HG03558 (cell line): Measurements from ENCODE around the gene ARHGAP27.
"Not testable (repeated sequence)": the region's sequence is repeated elsewhere in the genome, so short reads cannot be mapped to it uniquely, and the experiment has no call there.

Experiments
- ATAC-seq: cut with Tn5 transposase; IDR thresholded peaks from one replicate; pipeline ENCODE4 v1.9.1; 2021; ENCODE audit warnings: moderate number of reproducible peaks; ENCODE audit not compliant: unreplicated experiment; ENCODE audit errors: extremely low read depth

Gene ARHGAP27, protein sequence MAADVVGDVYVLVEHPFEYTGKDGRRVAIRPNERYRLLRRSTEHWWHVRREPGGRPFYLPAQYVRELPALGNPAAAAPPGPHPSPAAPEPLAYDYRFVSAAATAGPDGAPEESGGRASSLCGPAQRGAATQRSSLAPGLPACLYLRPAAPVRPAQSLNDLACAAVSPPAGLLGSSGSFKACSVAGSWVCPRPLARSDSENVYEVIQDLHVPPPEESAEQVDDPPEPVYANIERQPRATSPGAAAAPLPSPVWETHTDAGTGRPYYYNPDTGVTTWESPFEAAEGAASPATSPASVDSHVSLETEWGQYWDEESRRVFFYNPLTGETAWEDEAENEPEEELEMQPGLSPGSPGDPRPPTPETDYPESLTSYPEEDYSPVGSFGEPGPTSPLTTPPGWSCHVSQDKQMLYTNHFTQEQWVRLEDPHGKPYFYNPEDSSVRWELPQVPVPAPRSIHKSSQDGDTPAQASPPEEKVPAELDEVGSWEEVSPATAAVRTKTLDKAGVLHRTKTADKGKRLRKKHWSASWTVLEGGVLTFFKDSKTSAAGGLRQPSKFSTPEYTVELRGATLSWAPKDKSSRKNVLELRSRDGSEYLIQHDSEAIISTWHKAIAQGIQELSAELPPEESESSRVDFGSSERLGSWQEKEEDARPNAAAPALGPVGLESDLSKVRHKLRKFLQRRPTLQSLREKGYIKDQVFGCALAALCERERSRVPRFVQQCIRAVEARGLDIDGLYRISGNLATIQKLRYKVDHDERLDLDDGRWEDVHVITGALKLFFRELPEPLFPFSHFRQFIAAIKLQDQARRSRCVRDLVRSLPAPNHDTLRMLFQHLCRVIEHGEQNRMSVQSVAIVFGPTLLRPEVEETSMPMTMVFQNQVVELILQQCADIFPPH

DNA sequence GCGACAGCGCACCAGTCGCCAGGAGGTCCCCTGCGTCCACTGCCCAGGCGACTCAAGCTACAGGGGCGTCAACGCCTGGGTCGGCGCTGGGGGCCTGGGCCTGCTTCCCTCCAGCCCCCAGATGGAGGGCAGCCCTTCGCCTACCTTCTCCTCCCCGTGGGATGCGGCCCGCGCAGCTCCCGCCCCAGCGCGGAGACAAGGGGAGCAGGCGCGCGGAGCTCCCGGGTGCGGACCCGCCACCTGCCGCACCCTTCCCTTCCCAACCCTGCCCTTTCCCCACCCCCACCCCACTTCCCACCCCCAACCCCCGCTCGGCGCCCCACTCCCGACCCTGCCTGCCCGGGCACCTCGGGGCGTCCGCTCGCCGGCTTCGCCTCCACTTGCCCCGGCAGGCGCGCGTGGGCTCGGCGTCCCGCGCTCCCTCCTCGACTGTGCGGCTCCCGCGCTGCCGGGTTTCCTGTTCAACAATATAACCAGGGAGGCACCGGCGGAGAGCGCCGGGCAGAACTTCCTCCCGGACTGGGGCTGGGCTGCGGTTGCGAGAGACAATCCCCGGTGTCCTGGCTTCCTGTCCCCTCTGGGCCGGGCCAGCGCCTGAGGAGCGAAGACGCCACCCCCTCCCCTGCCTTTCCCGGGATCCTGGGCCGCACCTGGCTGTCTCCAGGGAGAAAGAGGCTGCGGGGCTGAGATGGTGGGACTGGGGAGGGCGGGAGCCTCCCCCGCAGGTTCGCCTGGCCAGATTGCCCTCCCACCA, at the start of gene ARHGAP27:
Gene ARHGAP27, minus strand, starts transcription at position 466 of the 754 bp plus-strand sequence. CDS start 2,591 bp downstream, outside the sequence.
- ATAC-seq = no peak

DNA sequence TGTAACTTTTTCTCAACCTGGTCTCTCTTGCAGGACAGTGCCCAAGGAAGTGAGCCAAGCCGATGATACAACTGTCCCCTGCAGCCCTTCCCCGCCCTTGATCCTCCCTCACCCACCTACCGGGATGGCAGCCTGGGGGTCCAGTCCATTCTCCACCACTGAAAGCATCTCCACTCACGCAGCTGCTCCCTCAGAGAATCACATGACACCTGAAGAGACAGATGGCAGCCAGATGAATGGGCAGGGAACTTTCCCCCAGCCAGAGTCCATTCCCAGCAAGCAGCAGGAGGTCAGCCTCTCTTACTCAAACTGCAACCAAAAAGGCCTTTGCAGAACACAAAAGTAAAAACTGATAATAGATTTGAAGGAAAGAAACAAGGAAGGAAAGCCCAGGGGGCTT, 49.6 kb upstream of the ARHGAP27 start:
- ATAC-seq = not testable (repeated sequence)

DNA sequence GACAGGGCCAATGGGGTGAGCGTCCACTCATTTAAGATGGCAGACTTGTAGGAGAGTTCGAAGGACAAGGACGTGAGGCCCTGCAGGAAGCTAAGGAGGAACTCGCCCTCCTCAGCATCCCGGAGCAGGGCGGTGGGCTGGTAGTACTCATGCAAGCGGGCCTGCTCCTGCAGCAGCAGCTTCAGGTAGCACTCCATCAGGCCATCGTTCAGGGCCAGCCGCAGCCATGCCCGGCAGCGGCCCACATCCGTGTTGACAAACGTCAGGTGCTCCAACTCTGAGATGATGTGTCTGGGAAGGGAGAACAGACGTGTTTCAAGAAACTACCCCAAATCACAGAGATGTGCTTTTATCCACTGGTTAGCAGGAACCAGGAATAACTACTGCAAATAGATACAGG, 42.8 kb upstream of the ARHGAP27 start:
- not testable (repeated sequence) for ATAC-seq

DNA sequence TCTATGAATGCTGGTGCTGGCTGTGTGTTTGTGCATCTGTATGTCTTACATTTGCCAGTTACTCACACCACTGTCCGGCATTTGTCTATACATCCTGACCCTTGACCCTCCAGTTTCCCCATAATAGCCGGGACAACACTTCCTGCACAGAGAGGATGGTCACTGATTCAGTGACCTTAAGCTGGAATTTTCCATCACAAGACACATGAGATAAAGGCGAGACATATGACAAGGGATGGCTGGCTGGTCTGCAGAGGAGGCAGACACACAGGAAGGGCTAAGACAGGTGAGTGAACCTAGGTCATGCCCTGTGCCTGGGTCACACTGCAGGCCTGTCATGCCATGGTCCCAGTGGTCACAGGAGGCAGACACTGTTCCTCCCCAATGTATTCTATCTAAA, 39.6 kb upstream of the ARHGAP27 start:
- ATAC-seq = not testable (repeated sequence)

DNA sequence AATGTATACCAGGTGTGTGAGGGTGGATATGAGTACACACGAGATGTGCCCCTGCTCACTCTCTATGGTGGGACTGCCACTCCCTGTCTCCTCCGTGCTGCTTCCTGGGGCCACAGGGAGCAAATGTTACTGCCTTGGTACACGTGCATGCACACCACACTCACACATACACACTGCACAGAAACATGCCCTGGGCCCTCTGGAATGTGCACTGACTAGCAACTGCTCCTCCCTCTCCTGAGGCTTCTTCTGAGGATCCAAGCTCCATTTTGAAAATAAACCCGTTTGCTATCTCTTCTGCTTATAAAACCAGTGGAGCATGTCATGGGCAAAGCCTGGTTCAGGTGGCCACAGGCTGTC, 36.5 kb upstream of the ARHGAP27 start:
- not testable (repeated sequence) for ATAC-seq

DNA sequence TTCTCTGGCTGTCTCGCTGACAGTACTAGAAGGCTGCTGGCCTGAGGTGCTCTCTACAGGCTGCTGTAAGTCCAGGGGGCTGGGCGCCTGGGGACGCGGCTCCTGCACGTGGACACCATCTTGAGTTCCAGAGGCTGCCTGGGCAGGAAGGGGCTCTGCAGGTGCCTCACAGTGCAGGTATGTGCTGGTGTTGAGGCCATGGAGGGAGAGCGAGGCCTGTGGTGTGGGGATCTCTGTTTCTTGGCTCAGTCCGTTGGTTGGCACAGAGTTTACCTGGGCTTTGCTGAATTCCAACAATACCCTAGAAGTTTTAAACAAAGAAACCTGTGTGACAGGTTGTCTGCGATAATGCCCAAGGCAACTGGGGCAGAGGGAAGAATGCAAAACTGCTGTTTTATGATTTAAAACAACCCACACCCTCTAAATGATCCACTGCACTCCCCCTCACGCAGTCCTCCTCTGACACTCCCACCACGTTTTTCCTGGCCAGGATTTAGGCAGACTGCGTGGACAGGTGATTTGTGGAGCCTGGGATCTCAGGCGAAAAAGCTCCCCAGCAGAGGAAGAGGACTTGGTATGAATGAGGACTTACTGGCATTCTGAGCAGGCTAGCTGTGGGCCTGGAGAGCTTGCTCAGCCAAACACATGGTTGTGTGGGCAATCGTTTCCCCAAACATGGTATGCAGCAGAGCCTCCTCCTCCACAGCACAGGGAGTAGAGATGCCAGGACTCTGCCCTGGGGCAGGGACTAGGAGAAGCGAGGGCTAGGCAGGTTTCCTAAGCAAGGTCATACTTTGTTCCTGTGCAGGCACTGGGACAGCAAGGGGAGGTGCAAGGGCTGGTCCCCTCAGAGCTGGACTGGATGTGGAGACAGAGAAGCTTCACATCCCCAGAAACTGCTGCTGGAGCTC, 35.9 kb upstream of the ARHGAP27 start:
- not testable (repeated sequence) for ATAC-seq

DNA sequence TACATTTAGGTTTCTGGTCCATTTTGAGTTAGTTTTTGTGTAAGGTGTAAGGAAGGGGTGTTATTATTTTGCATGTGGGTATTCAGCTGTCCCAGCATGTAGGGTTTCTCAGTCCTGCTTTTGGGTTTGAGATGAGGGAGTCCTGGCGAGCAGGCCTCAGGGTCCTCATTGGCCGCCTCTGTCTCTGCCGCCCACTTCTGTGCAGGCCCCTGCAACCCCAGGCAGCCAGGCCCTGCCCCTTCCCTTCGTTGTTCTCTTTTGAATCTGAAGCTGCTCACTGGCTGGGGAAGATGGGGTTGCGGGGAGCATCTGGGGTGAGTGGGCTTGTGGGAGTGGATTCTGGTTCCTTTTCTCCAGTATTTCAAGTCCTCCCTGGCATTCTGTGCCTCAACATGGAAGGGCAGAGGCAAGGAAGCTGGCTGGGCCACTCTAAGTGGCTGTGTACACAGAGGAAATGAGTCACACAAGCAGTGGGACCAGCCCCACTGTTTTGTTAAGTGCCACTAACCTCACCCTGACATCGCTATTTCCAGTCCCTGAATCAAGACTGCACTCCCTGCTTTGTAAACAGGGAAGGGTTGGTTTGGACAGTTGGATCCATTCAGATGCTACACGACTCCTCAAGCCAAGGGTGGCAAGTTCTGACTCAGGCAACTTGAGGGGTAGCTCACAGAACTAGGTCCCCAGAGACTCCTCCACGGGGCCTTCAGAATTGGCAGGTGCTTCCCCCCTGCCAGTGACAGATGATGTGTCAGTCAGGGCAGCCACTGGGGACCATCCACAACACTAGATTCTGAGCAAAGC, 29.1 kb upstream of the ARHGAP27 start:
- ATAC-seq = peak; percentile 59

DNA sequence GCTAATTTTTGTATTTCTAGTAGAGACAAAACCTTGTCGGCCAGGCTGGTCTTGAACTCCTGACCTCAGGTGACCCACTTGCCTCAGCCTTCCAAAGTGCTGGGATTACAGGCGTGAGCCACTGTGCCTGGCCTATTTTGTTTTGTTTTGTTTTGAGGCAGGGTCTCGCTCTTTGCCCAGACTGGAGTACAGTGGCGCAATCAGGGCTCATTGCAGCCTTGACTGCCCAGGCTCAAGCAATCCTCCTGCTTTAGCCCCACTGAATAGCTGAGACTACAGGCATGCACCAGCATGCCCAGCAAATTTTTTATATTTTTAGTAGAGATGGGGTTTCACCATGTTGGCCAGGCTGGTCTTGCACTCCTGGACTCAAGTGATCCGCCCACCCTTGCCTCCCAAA, 27.8 kb upstream of the ARHGAP27 start:
- ATAC-seq = not testable (repeated sequence)

DNA sequence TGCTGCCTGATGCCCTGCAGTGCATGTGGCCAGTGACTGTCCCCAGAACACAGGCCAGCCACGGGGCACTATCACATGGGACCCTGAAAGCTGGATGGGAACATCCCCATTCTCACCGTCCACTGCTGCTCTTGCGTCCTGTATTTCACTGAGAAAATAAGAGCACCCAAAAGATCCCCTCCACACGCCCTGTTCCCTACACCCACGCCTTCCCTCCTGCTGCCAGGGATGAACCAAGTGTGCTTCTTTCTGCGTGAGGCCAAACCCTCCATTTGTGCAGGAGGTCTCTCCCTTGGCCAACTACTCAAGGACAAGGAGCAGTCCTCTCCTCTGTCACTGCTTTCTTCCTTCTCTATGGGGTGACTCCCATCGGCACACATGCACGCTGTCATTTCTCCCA, 21.7 kb upstream of the ARHGAP27 start:
- ATAC-seq = not testable (repeated sequence)

DNA sequence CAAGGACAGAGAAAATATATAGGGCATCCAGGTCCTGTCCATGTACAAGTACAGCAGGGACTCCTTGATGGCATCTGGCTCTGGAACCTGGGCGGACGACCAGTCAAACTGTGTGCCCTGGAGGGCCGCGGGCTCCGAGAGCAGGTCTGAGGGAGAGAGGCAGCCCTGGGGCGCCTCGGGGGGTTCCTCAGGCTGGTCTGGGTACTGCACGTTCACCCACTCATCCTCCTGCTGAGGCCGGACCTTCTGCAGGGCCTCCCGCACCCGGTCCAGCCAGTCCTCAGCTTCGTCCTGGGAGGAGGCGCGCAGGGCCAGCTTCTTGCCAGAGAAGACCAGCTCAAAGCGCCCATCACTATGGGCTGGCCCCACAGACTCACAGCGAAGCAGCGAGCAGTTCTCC, 21.1 kb upstream of the ARHGAP27 start:
- not testable (repeated sequence) for ATAC-seq

DNA sequence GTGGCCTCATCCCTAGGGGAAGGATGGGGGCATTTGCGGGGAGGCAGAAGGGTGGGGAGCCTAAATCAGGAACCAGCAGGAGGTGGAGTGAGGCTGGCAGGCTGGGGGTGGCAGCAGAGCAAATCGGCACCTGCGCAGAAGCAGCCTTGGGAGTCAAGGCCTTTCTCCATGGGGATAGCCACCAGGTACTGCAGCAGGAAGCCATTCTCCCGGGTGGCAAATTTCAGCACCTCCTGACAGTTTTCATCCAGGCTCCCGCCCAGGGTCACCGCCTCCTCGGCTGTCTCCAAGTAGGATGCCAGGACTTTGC, 20.5 kb upstream of the ARHGAP27 start:
- not testable (repeated sequence) for ATAC-seq

DNA sequence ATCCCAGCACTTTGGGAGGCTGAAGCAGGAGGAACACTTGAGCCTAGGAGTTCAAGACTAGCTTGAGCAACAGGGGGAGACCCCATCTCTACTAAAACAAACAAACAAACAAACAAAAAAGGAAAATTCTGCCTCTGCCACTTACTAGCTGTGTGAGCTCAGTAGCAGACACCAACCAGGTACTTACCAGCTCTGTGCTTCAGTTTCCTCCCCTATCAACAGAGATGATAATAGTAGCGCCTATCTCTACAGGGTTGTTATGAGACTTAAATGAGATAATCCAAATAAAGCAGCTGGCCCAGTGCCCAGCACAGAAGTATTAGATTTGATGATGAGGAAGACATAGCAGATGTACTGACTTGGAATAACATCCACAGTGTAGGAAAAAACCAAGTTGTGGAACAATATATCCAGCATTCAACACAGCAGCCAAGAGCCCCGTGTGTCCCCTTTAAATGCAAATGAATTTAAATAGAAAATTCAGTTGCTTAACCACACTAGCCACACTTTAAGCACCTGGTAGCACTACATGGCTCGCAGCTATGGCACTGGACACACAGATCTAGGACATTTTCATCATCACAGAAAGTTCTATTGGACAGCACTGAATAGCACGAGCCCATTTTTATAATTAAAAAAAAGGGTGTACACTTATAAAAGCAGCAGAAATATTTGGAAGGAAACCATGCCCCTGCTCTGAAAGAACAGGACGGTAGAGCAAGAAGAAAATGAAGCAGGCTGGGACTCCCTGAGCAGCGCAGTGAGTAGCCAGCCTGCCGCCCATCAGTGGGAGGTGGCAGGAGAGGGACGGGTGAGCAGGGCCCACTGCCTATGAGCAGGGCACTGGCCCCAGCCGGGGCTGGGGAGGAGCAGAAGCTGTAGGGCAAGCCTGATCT, 19.9 kb upstream of the ARHGAP27 start:
- ATAC-seq = not testable (repeated sequence)

DNA sequence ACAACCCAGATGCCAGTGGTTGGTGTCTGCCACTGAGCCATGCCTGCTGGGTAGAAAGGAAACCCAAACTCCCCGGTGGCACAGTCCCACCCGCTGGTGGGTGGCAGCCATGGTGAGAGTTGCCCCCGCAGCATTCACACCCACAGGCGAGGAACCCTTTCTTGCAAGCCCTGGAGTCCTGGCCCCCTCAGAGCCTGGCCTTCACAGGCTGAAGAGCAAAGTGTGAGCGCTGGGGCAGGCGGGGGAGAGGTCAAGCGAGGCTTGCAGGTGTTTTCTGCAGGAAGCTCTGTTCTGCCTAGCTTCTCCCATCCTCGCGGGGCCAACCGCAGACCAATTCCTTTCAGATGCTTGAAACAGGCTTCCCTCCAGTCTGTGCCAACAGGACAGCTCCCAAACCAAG, 19.0 kb upstream of the ARHGAP27 start:
- not testable (repeated sequence) for ATAC-seq

DNA sequence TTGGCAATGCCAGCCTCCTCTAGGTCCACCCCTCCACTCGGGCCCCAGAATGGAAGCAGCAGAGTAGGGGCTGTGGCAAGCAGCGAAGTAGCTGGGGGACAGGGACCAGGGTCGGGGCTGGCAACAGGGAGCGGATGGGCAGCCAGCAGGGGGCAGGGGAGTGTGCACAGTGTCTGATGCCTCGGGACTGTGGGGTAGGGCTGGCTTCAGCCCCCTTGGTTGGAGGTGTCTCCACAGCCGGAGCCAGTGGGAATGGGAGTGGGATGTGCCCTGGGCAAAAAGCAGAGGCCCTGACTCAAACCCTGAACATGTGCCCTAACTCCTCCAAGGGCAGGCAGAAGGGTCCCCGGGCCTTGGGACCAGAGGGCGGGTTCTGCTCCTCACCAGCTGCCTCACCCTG, 18.5 kb upstream of the ARHGAP27 start:
- no peak for ATAC-seq

DNA sequence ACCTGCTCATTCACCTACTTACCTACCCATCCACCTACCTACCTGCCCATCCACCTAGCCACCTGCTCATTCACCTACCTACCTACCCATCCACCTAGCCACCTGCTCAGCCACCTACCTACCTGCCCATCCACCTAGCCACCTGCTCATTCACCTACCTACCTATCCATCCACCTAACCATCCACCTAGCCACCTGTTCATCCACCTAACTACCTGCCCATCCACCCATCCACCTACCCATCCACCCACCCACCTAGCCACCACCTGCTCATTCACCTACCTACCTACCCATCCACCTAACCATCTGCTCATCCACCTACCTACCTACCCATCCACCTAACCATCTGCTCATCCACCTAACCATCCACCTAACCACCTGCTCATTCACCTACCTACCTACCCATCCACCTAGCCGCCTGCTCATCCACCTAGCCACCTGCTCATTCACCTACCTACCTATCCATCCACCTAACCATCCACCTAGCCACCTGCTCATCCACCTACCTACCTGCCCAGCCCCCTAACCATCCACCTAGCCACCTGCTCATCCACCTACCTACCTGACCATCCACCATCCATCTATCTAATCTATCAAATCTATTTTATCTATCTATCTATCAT, 17.1 kb upstream of the ARHGAP27 start:
- not testable (repeated sequence) for ATAC-seq

DNA sequence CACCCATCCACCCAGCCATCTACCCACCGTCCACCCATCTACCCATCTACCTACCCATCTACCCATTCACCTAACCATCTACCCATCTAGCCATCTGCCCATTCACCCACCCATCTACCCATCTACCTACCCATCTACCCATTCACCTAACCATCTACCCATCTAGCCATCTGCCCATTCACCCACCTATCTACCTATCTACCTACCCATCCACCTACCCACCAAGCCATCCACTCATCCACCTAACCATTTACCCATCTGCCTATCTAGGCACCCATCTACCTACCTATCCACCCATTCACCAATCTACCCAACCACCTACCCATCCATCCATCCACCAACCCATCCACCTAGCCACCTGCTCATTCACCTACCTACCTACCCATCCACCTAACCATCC, 16.6 kb upstream of the ARHGAP27 start:
- not testable (repeated sequence) for ATAC-seq

DNA sequence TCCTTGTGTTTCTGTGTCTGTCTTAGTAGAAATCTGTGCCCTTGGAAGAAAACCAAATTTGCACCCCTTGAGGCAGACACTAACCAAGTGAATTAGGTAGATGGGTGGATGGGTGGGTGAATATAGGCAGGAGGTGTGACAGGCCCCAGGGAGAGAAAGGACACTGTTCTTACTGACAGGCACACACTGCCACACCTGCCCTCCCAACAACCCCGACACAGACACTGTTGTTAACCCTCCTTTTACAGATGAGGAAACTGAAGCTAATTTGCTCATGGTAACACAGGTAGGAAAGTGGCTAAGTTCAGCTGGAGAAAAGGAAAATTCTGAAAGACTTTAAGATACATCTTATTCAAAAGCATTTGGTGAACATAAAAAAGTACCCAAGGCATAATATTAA, 15.8 kb upstream of the ARHGAP27 start:
- not testable (repeated sequence) for ATAC-seq
